Large intestine (tissue), 12 donors: ENCODE measurements around the gene MSGN1. TPM values are rescaled to one million over a fixed set of nuclear protein-coding genes. Genes with fewer than 3 reads are reported as not detected.

Experiments
- DNase-seq, 2 donors: peaks; one replicate each; pipeline versions ENCODE4 v3.0.0 to v3.0.0-alpha.2; 2013
- H3K27ac ChIP-seq: one replicate; pipeline ENCODE4 v1.5.1; 2013; ENCODE audit warnings: low read length
- H3K27me3 ChIP-seq: 2 replicates; pipeline ENCODE4 v1.6.1; 2013; ENCODE audit warnings: low read length; ENCODE audit not compliant: control insufficient read depth, insufficient read depth
- H3K36me3 ChIP-seq: 2 replicates; pipeline ENCODE4 v1.6.1; 2013; ENCODE audit warnings: low read length; ENCODE audit not compliant: control insufficient read depth, insufficient read depth
- H3K4me1 ChIP-seq: one replicate; pipeline ENCODE4 v1.6.1; 2013; ENCODE audit warnings: low read length; ENCODE audit not compliant: control insufficient read depth, insufficient read depth
- H3K4me3 ChIP-seq: one replicate; pipeline ENCODE4 v1.5.1; 2013; ENCODE audit warnings: low read length
- H3K9me3 ChIP-seq: one replicate; pipeline ENCODE4 v1.6.1; 2013; ENCODE audit warnings: mild to moderate bottlenecking, low read depth, low read length, moderate library complexity; ENCODE audit not compliant: control insufficient read depth
- WGBS: methylation state at CpG from one replicate; pipeline ENCODE4 v1.1.5; 2013; ENCODE audit warnings: low lambda C conversion rate; ENCODE audit not compliant: insufficient coverage; 5-methylcytosine and 5-hydroxymethylcytosine counted together
- long read RNA-seq, 11 donors: transcript quantifications; one replicate each; lab custom pipeline, GENCODE V29; 2026
- polyA plus RNA-seq: library from polyadenylated mRNA; unstranded; fragments of 120-200 nt; gene quantifications from one replicate; pipeline ENCODE4 v1.2.1, GENCODE V29; 2013

Gene MSGN1, protein sequence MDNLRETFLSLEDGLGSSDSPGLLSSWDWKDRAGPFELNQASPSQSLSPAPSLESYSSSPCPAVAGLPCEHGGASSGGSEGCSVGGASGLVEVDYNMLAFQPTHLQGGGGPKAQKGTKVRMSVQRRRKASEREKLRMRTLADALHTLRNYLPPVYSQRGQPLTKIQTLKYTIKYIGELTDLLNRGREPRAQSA
- polyA plus RNA-seq, result not detected
- long read RNA-seq, donor 1, result 0 reads
- long read RNA-seq, donor 2, result 0 reads
- long read RNA-seq, donor 3, result 0 reads
- long read RNA-seq, donor 4, result 0 reads
- long read RNA-seq, donor 5, result 0 reads
- long read RNA-seq, donor 6, result 0 reads
- long read RNA-seq, donor 7, result 0 reads
- long read RNA-seq, donor 8, result 0 reads
- long read RNA-seq, donor 9, result 0 reads
- long read RNA-seq, donor 10, result 0 reads
- long read RNA-seq, donor 11, result 0 reads

DNA sequence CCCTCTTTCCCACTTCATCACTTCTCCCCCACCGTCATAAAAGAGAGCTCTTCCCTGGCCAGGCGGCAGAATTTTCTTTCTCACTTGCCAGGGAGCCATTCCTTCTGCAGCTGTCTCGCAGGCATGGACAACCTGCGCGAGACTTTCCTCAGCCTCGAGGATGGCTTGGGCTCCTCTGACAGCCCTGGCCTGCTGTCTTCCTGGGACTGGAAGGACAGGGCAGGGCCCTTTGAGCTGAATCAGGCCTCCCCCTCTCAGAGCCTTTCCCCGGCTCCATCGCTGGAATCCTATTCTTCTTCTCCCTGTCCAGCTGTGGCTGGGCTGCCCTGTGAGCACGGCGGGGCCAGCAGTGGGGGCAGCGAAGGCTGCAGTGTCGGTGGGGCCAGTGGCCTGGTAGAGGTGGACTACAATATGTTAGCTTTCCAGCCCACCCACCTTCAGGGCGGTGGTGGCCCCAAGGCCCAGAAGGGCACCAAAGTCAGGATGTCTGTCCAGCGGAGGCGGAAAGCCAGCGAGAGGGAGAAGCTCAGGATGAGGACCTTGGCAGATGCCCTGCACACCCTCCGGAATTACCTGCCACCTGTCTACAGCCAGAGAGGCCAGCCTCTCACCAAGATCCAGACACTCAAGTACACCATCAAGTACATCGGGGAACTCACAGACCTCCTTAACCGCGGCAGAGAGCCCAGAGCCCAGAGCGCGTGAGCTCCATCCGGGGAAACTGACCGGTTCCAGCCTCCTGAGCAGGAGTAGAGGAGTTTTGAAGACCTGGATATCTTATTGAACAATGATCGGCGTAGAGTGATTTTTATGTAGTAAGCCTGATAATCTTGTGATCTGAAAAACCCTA lies at the start of gene MSGN1:
TSS of gene MSGN1 (plus strand) at position 65 of the 850 bp plus-strand sequence. CDS start at position 124, 59 bp downstream.
- Histone ChIP-seq H3K27ac (no peak within 1 kb of the TSS), H3K27me3 (peaks cover 7% of the 10 kb centered on the region), H3K36me3 (no peaks in the 10 kb centered on the region), H3K9me3 (no peaks in the 10 kb centered on the region), H3K4me3 (no peak within 1 kb of the TSS), H3K4me1 (no peaks in the 10 kb centered on the region)
- WGBS, result no CpG with 5 or more reads among the region's 26 CpGs
- DNase-seq, result no peak

DNA sequence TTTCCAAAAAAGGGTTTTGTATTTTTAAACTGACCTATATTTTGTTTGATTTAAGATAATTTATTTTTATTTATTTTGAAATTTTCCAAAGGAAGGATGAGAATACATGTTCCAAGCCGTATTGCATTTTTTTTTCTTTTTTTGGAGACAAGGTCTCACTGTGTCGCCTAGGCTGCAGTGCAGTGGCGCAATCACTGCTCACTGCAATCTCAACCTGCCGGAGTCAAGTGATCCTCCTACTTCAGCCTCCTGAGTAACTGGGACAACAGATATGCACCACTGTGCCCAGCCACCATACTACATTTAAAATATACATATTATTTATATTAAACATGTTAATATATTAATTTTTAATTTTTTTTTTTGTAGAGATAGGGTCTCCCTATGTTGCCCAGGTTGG lies 47.4 kb upstream of the MSGN1 start:
- DNase-seq, result no peak
- Histone ChIP-seq H3K4me1 (no peaks in the 10 kb centered on the region), H3K4me3 (no peak overlapping the region), H3K36me3 (peaks cover 13% of the 10 kb centered on the region), H3K27me3 (no peaks in the 10 kb centered on the region), H3K27ac (no peak overlapping the region), H3K9me3 (no peaks in the 10 kb centered on the region)
- no CpG with 5 or more reads among the region's 4 CpGs for WGBS

DNA sequence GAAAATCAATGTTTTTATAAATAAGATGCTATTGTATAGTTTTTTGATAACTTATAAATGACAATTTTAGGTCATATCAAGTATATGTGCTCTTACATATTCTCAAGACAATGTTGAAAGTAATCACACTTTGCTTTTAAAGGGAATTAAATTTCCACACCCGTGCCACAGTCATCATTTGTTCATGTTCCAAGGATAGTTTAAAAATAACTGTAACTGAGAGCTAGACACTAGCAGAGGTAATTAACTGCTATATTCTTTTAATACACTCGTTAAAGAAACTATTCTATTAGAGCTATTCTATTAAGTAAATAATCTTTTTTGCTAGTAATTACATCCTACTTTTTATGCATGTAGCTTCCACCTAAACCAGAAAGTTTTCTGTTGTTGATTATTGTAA lies 44.3 kb upstream of the MSGN1 start:
- Histone ChIP-seq H3K4me3 (no peak overlapping the region), H3K27me3 (no peaks in the 10 kb centered on the region), H3K36me3 (peaks cover 11% of the 10 kb centered on the region), H3K9me3 (no peaks in the 10 kb centered on the region), H3K4me1 (no peaks in the 10 kb centered on the region), H3K27ac (no peak overlapping the region)
- DNase-seq, result no peak
- WGBS, result 100% methylated on average over 1 of the region's 2 CpGs

DNA sequence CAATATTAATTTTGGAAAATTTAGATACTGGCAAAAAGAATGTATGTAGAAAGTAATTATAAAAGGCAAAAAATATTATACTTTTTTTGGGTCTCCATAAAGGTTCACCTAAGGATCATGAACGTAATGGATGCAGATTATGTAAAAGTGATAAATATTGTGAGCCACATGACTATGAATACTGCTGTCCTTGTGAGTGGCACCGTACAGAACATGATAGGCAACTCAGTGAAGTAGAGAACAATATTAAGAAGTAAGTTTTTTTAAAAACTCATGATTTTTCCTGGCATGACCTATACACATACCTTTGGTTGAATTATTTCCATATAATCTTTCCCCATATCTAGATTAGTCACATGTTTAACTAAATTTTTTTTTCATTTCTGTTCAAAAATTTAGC lies 43.7 kb upstream of the MSGN1 start:
- peaks cover 11% of the 10 kb centered on the region for H3K36me3 ChIP-seq
- H3K27ac ChIP-seq, result no peak overlapping the region
- 100% methylated on average over 1 of the region's 2 CpGs for WGBS
- H3K4me1 ChIP-seq, result no peaks in the 10 kb centered on the region
- H3K9me3 ChIP-seq, result no peaks in the 10 kb centered on the region
- H3K27me3 ChIP-seq, result no peaks in the 10 kb centered on the region
- no peak for DNase-seq
- no peak overlapping the region for H3K4me3 ChIP-seq

DNA sequence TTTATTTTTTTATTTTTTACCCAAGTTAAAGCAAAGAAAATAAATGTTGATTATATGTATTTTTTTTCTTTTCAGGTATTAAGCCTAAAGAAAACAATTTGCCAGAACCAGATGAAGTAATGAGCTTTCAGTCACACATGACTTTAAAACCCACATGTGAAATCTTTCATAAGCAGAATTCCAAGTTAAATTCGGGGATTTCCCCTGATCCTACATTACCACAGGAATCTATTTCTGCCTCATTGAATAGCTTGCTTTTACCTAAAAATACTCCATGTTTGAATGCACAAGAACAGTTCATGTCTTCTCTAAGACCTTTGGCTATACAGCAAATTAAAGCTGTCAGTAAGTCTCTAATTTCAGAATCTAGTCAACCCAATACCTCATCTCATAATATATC lies 35.7 kb upstream of the MSGN1 start:
- Histone ChIP-seq H3K4me1 (no peaks in the 10 kb centered on the region), H3K4me3 (no peak overlapping the region), H3K27ac (no peak overlapping the region), H3K27me3 (no peaks in the 10 kb centered on the region), H3K9me3 (no peaks in the 10 kb centered on the region), H3K36me3 (peaks cover 7% of the 10 kb centered on the region)
- DNase-seq, result no peak
- 100% methylated on average over 1 of the region's 1 CpG for WGBS

DNA sequence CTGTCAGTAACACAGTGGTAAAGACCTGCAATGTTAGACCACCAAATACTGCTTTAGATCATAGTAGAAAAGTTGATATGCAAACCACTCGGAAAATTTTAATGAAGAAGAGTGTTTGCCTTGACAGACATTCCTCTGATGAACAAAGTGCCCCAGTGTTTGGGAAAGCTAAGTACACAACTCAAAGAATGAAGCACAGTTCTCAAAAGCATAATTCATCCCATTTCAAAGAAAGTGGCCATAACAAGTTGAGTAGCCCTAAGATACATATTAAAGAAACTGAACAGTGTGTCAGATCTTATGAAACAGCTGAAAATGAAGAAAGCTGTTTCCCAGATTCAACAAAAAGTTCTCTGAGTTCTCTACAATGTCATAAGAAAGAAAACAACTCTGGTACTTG lies 34.8 kb upstream of the MSGN1 start:
- WGBS, result no CpG with 5 or more reads among the region's 1 CpG
- no peak overlapping the region for H3K27ac ChIP-seq
- H3K4me3 ChIP-seq, result no peak overlapping the region
- H3K36me3 ChIP-seq, result peaks cover 6% of the 10 kb centered on the region
- no peaks in the 10 kb centered on the region for H3K4me1 ChIP-seq
- no peaks in the 10 kb centered on the region for H3K27me3 ChIP-seq
- DNase-seq, result no peak
- H3K9me3 ChIP-seq, result no peaks in the 10 kb centered on the region

DNA sequence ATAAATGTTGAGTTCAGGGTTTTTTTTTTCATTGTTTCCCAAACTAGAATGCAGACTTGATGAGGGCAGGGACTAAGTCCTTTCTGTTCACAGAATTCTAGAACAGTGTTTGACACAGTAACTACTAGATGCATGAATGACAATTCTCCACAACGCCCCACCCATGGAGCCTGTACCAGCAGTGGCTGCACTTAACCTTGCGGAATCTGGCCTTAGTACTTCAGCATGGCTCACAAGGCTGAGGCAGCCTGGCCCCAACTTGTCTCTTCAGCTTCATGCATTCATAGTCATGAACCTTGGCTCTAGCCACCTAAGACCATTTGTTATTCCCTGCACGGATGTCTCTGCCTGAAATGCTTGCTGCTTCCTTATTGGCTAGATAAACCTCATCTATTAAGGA lies 29.5 kb upstream of the MSGN1 start:
- WGBS, result no CpG with 5 or more reads among the region's 3 CpGs
- H3K36me3 ChIP-seq, result no peaks in the 10 kb centered on the region
- no peak overlapping the region for H3K27ac ChIP-seq
- H3K4me3 ChIP-seq, result no peak overlapping the region
- DNase-seq, result no peak
- H3K27me3 ChIP-seq, result no peaks in the 10 kb centered on the region
- no peaks in the 10 kb centered on the region for H3K9me3 ChIP-seq
- H3K4me1 ChIP-seq, result no peaks in the 10 kb centered on the region

DNA sequence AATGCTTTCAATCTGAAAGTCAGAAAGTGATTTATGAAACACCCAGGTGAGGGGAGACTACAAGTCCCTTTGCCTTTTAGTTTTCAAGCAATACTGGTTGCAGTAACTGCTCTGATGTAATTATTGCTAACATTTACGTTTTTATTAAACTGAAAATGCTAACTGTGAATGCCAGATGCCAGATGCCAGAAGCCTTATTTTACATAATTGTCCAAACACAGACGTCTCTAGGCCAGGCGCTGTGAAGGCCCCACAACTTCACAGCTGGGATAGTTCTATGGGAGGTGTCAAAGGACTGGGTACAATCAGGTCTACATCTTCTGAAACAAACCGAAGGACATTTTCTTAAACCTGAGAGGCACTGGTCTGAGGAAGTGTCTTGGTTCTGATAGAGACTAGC lies 27.5 kb upstream of the MSGN1 start:
- H3K27ac ChIP-seq, result no peak overlapping the region
- no peaks in the 10 kb centered on the region for H3K9me3 ChIP-seq
- DNase-seq, result no peak
- H3K4me1 ChIP-seq, result no peaks in the 10 kb centered on the region
- WGBS, result 67% methylated on average over 1 of the region's 4 CpGs
- H3K4me3 ChIP-seq, result no peak overlapping the region
- H3K36me3 ChIP-seq, result no peaks in the 10 kb centered on the region
- no peaks in the 10 kb centered on the region for H3K27me3 ChIP-seq

DNA sequence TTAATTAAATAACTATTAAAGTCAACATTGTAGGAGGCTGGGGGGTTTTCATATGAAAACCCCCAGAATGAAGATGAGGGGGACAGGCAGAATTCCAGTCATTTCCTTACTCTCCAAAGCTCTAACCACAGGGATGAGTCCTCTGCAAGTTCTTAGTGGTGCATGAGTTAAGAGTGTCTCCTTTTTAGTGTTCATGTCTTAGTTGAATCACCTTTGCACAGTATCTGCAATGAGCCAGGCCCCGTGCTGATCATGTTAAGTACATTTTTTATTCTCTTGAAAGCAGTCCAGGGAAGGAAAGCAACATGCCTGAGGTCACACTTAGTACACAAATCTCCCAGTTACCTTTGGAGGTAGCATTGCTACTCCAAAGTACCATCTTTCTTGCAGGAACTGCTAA lies 25.7 kb upstream of the MSGN1 start:
- Histone ChIP-seq H3K36me3 (no peaks in the 10 kb centered on the region), H3K4me3 (no peak overlapping the region), H3K27ac (no peak overlapping the region), H3K9me3 (no peaks in the 10 kb centered on the region), H3K27me3 (no peaks in the 10 kb centered on the region), H3K4me1 (no peaks in the 10 kb centered on the region)
- DNase-seq, result no peak
- WGBS, result no CpG with 5 or more reads among the region's 1 CpG

DNA sequence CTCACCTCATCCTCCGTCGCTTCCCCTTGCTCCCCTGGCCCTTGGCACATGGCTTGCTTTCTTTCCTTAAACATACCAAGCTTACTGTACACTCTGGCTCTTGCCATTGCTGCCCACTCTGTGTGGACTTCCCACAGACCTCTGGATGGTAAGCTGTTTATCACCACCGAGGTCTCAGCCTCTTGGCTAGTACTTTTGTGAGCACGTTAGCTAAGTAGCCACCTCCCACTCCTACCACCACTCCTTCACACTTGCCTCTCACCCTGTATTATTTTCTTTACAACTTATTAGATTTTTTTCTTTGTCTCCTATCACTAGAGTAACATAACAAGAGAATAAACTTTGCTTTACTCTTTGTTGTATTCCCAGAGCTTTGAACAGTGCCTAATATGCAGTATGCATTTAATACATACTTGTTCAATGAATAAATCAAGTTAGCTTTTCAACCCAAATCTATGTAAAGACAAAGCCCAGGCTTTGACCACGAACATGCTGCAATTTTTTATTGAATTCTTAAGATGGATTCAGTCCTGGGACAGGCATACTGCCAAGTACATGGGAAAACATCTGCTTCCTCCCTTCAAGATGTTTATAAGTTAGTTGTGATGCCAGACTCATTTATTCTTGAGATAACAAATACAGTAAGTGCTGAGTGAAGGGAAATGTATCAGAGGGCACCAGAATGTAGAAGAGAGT lies 25.0 kb upstream of the MSGN1 start:
- no peaks in the 10 kb centered on the region for H3K4me1 ChIP-seq
- peak; percentile 11 to 23 for DNase-seq
- WGBS, result no CpG with 5 or more reads among the region's 5 CpGs
- H3K27ac ChIP-seq, result no peak overlapping the region
- no peaks in the 10 kb centered on the region for H3K36me3 ChIP-seq
- H3K4me3 ChIP-seq, result no peak overlapping the region
- peaks cover 2% of the 10 kb centered on the region for H3K27me3 ChIP-seq
- no peaks in the 10 kb centered on the region for H3K9me3 ChIP-seq
